Measurements from ENCODE around the gene KRTAP5-5.

Gene KRTAP5-5

GRCh38 chr11:1628506-1629325 is 859 bp upstream of the KRTAP5-5 start:
- no peak overlapping the region for H3K4me3 ChIP-seq (ENCODE audit: insufficient read depth, low read depth, low read length)
- peaks cover 15% of the 10 kb centered on the region for H3K27me3 ChIP-seq (ENCODE audit: control insufficient read depth, insufficient read depth, low read length, poor library complexity, severe bottlenecking)
- H3K27ac ChIP-seq (ENCODE audit: insufficient read depth, low read depth, low read length, poor library complexity, severe bottlenecking): no peak overlapping the region
- no peaks in the 10 kb centered on the region for H3K36me3 ChIP-seq (ENCODE audit: control insufficient read depth, insufficient read depth, low read length)
- 43% methylated on average over 35 of the region's 35 CpGs for WGBS, 2 experiments
- H3K9me3 ChIP-seq (ENCODE audit: control insufficient read depth, low read length): no peaks in the 10 kb centered on the region
- H3K4me1 ChIP-seq (ENCODE audit: control insufficient read depth, insufficient read depth, low read length): no peaks in the 10 kb centered on the region

- no peaks in the 10 kb centered on the region for H3K9me3 ChIP-seq (ENCODE audit: control insufficient read depth, low read length)
- H3K4me3 ChIP-seq (ENCODE audit: insufficient read depth, low read depth, low read length): no peak overlapping the region
- H3K27ac ChIP-seq (ENCODE audit: insufficient read depth, low read depth, low read length, poor library complexity, severe bottlenecking): no peak overlapping the region
- H3K36me3 ChIP-seq (ENCODE audit: control insufficient read depth, insufficient read depth, low read length): no peaks in the 10 kb centered on the region
- no peaks in the 10 kb centered on the region for H3K4me1 ChIP-seq (ENCODE audit: control insufficient read depth, insufficient read depth, low read length)
- WGBS, 2 experiments: 86 to 92% methylated on average over 2 of the region's 2 CpGs
- peaks cover 15% of the 10 kb centered on the region for H3K27me3 ChIP-seq (ENCODE audit: control insufficient read depth, insufficient read depth, low read length, poor library complexity, severe bottlenecking)
Measured at GRCh38 chr11:1630271-1630670, 696 bp downstream of the KRTAP5-5 start.

- H3K36me3 ChIP-seq (ENCODE audit: control insufficient read depth, insufficient read depth, low read length): no peaks in the 10 kb centered on the region
- H3K9me3 ChIP-seq (ENCODE audit: control insufficient read depth, low read length): no peaks in the 10 kb centered on the region
- H3K4me3 ChIP-seq (ENCODE audit: insufficient read depth, low read depth, low read length): no peak overlapping the region
- H3K27ac ChIP-seq (ENCODE audit: insufficient read depth, low read depth, low read length, poor library complexity, severe bottlenecking): no peak overlapping the region
- peaks cover 15% of the 10 kb centered on the region for H3K27me3 ChIP-seq (ENCODE audit: control insufficient read depth, insufficient read depth, low read length, poor library complexity, severe bottlenecking)
- H3K4me1 ChIP-seq (ENCODE audit: control insufficient read depth, insufficient read depth, low read length): no peaks in the 10 kb centered on the region
- 88 to 91% methylated on average over 13 of the region's 13 CpGs for WGBS, 2 experiments
Measured at GRCh38 chr11:1631066-1631568, 1.5 kb downstream of the KRTAP5-5 start.

- H3K4me3 ChIP-seq (ENCODE audit: insufficient read depth, low read depth, low read length): no peak overlapping the region
- no peaks in the 10 kb centered on the region for H3K36me3 ChIP-seq (ENCODE audit: control insufficient read depth, insufficient read depth, low read length)
- peaks cover 15% of the 10 kb centered on the region for H3K27me3 ChIP-seq (ENCODE audit: control insufficient read depth, insufficient read depth, low read length, poor library complexity, severe bottlenecking)
- H3K4me1 ChIP-seq (ENCODE audit: control insufficient read depth, insufficient read depth, low read length): no peaks in the 10 kb centered on the region
- no peak overlapping the region for H3K27ac ChIP-seq (ENCODE audit: insufficient read depth, low read depth, low read length, poor library complexity, severe bottlenecking)
- no peaks in the 10 kb centered on the region for H3K9me3 ChIP-seq (ENCODE audit: control insufficient read depth, low read length)
- 88 to 89% methylated on average over 11 of the region's 11 CpGs for WGBS, 2 experiments
Measured at GRCh38 chr11:1632053-1632714, 2.6 kb downstream of the KRTAP5-5 start.

- peaks cover 15% of the 10 kb centered on the region for H3K27me3 ChIP-seq (ENCODE audit: control insufficient read depth, insufficient read depth, low read length, poor library complexity, severe bottlenecking)
- 93 to 96% methylated on average over 10 of the region's 10 CpGs for WGBS, 2 experiments
- H3K9me3 ChIP-seq (ENCODE audit: control insufficient read depth, low read length): no peaks in the 10 kb centered on the region
- H3K27ac ChIP-seq (ENCODE audit: insufficient read depth, low read depth, low read length, poor library complexity, severe bottlenecking): no peak overlapping the region
- H3K4me3 ChIP-seq (ENCODE audit: insufficient read depth, low read depth, low read length): no peak overlapping the region
- no peaks in the 10 kb centered on the region for H3K36me3 ChIP-seq (ENCODE audit: control insufficient read depth, insufficient read depth, low read length)
- H3K4me1 ChIP-seq (ENCODE audit: control insufficient read depth, insufficient read depth, low read length): no peaks in the 10 kb centered on the region
Measured at GRCh38 chr11:1633864-1634263, 4.3 kb downstream of the KRTAP5-5 start.

GRCh38 chr11:1636291-1636950 is 6.8 kb downstream of the KRTAP5-5 start:
- no peak overlapping the region for H3K4me3 ChIP-seq (ENCODE audit: insufficient read depth, low read depth, low read length)
- H3K9me3 ChIP-seq (ENCODE audit: control insufficient read depth, low read length): no peaks in the 10 kb centered on the region
- 90 to 93% methylated on average over 19 of the region's 19 CpGs for WGBS, 2 experiments
- no peak overlapping the region for H3K27ac ChIP-seq (ENCODE audit: insufficient read depth, low read depth, low read length, poor library complexity, severe bottlenecking)
- no peaks in the 10 kb centered on the region for H3K4me1 ChIP-seq (ENCODE audit: control insufficient read depth, insufficient read depth, low read length)
- no peaks in the 10 kb centered on the region for H3K27me3 ChIP-seq (ENCODE audit: control insufficient read depth, insufficient read depth, low read length, poor library complexity, severe bottlenecking)
- no peaks in the 10 kb centered on the region for H3K36me3 ChIP-seq (ENCODE audit: control insufficient read depth, insufficient read depth, low read length)

- WGBS, 2 experiments: 72 to 90% methylated on average over 1 to 2 of the region's 2 CpGs
- no peaks in the 10 kb centered on the region for H3K27me3 ChIP-seq (ENCODE audit: control insufficient read depth, insufficient read depth, low read length, poor library complexity, severe bottlenecking)
Measured at GRCh38 chr11:1637628-1638027, 8.1 kb downstream of the KRTAP5-5 start.

GRCh38 chr11:1638344-1638743 is 8.8 kb downstream of the KRTAP5-5 start:
- H3K4me3 ChIP-seq (ENCODE audit: insufficient read depth, low read depth, low read length): no peak overlapping the region
- 69 to 82% methylated on average over 7 to 8 of the region's 8 CpGs for WGBS, 2 experiments
- no peak overlapping the region for H3K27ac ChIP-seq (ENCODE audit: insufficient read depth, low read depth, low read length, poor library complexity, severe bottlenecking)
- H3K36me3 ChIP-seq (ENCODE audit: control insufficient read depth, insufficient read depth, low read length): no peaks in the 10 kb centered on the region
- H3K4me1 ChIP-seq (ENCODE audit: control insufficient read depth, insufficient read depth, low read length): no peaks in the 10 kb centered on the region
- H3K9me3 ChIP-seq (ENCODE audit: control insufficient read depth, low read length): no peaks in the 10 kb centered on the region
- H3K27me3 ChIP-seq (ENCODE audit: control insufficient read depth, insufficient read depth, low read length, poor library complexity, severe bottlenecking): no peaks in the 10 kb centered on the region

More at GRCh38 chr11:1637628-1638027, 8.1 kb downstream of the KRTAP5-5 start:
- no peaks in the 10 kb centered on the region for H3K4me1 ChIP-seq (ENCODE audit: control insufficient read depth, insufficient read depth, low read length)
- no peak overlapping the region for H3K27ac ChIP-seq (ENCODE audit: insufficient read depth, low read depth, low read length, poor library complexity, severe bottlenecking)
- H3K4me3 ChIP-seq (ENCODE audit: insufficient read depth, low read depth, low read length): no peak overlapping the region
- no peaks in the 10 kb centered on the region for H3K9me3 ChIP-seq (ENCODE audit: control insufficient read depth, low read length)
- no peaks in the 10 kb centered on the region for H3K36me3 ChIP-seq (ENCODE audit: control insufficient read depth, insufficient read depth, low read length)

- Histone ChIP-seq H3K36me3 (ENCODE audit: control insufficient read depth, insufficient read depth, low read length) (no peaks in the 10 kb centered on the region), H3K27me3 (ENCODE audit: control insufficient read depth, insufficient read depth, low read length, poor library complexity, severe bottlenecking) (no peaks in the 10 kb centered on the region), H3K9me3 (ENCODE audit: control insufficient read depth, low read length) (no peaks in the 10 kb centered on the region), H3K4me1 (ENCODE audit: control insufficient read depth, insufficient read depth, low read length) (no peaks in the 10 kb centered on the region), H3K27ac (ENCODE audit: insufficient read depth, low read depth, low read length, poor library complexity, severe bottlenecking) (no peak overlapping the region), H3K4me3 (ENCODE audit: insufficient read depth, low read depth, low read length) (no peak overlapping the region)
- 85 to 87% methylated on average over 18 of the region's 18 CpGs for WGBS, 2 experiments
Measured at GRCh38 chr11:1639102-1639620, 9.6 kb downstream of the KRTAP5-5 start.

GRCh38 chr11:1639666-1640065 is 10.1 kb downstream of the KRTAP5-5 start:
- Histone ChIP-seq H3K27me3 (ENCODE audit: control insufficient read depth, insufficient read depth, low read length, poor library complexity, severe bottlenecking) (no peaks in the 10 kb centered on the region), H3K4me3 (ENCODE audit: insufficient read depth, low read depth, low read length) (no peak overlapping the region), H3K36me3 (ENCODE audit: control insufficient read depth, insufficient read depth, low read length) (no peaks in the 10 kb centered on the region), H3K27ac (ENCODE audit: insufficient read depth, low read depth, low read length, poor library complexity, severe bottlenecking) (no peak overlapping the region), H3K4me1 (ENCODE audit: control insufficient read depth, insufficient read depth, low read length) (no peaks in the 10 kb centered on the region), H3K9me3 (ENCODE audit: control insufficient read depth, low read length) (no peaks in the 10 kb centered on the region)
- WGBS, 2 experiments: 81 to 83% methylated on average over 15 of the region's 15 CpGs
